Esophagus squamous epithelium (tissue), 4 donors: Measurements from ENCODE around the gene NCK1.

ENCODE experiments used
- POLR2A ChIP-seq, 4 donors: fragments of 450-650 bp; IDR thresholded peaks; one replicate each; pipeline ENCODE4 v1.6.1; 2017; ENCODE audit warnings: antibody characterized with exemption in 4 of 4, mild to moderate bottlenecking in 4 of 4, moderate library complexity in 3 of 4
- TF ChIP-seq, protein P1 (sequence below), 6 experiments: fragments of 450-650 bp in 4 of 6; fragments of 200-600 bp in 2 of 6; sonication (generic) in 2 of 6; IDR thresholded peaks; one replicate each; pipeline ENCODE4 v1.5.1; 2016 to 2019; ENCODE audit warnings: antibody characterized with exemption in 6 of 6, mild to moderate bottlenecking in 4 of 6, moderate library complexity in 4 of 6

- TF ChIP-seq POLR2A (IDR thresholded peaks at IDR 0.05) = no peak
- TF ChIP-seq, protein P1, sequence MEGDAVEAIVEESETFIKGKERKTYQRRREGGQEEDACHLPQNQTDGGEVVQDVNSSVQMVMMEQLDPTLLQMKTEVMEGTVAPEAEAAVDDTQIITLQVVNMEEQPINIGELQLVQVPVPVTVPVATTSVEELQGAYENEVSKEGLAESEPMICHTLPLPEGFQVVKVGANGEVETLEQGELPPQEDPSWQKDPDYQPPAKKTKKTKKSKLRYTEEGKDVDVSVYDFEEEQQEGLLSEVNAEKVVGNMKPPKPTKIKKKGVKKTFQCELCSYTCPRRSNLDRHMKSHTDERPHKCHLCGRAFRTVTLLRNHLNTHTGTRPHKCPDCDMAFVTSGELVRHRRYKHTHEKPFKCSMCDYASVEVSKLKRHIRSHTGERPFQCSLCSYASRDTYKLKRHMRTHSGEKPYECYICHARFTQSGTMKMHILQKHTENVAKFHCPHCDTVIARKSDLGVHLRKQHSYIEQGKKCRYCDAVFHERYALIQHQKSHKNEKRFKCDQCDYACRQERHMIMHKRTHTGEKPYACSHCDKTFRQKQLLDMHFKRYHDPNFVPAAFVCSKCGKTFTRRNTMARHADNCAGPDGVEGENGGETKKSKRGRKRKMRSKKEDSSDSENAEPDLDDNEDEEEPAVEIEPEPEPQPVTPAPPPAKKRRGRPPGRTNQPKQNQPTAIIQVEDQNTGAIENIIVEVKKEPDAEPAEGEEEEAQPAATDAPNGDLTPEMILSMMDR (IDR thresholded peaks at IDR 0.05) = no peak
Observed at GRCh38 chr3:136905549-136905948, 43.5 kb downstream of the NCK1 start.
